ENCODE data around the gene TMEM134.
"Not testable (repeated sequence)": the region's sequence is repeated elsewhere in the genome, so short reads cannot be mapped to it uniquely, and the experiment has no call there.

TMEM134 gene

GRCh38 chr11:67483831-67484665 is 15.0 kb upstream of the TMEM134 start:
- peak; percentile 36 for DNase-seq

DNA sequence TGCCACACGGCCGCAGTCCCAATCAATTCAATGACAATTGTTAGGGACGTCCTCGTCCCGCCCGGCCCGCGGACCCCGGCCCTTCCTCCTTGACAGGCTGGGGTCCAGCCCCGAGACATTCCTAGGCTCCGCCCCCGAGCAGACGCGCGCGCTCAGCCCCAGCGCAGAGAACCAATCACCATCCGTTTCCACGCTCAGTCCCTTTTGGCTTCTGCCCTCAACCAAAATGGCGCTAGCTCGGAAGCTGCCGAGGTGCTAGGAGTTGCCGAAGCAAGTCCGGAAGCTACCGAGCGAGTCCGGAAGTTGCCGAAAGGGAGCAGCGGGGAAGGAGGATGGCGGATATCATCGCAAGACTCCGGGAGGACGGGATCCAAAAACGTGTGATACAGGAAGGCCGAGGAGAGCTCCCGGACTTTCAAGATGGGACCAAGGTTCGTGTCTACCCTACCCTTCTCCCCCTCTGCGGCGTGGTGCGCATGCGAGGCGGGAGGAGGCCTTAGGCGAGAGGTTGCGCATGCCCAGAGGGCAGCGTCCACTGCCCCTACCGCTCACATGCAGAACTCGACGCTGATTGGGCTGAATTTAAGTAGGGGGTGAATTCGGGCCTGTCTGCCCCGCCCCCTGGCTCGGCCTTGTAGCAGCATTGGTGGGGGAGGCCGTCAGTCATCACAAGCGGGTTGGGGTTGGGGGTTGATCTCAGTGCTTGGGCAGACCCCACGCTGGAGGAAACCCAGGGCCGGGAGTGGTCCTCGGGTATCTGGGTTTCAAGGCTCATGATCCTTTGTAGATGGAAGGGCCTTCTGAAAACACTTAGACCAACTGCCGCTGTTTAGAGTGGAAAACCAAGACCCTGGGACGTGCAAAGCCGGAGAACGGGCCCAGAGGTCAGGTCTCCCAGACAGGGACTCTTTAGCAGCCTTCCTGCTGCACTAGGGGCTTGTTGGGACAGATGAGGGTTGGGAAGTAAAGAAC is 14.1 kb upstream of the TMEM134 start, which contains the start of gene AIP:
AIP (plus strand) TSS at position 200 of the 972 bp plus-strand sequence; CDS start at position 333, 133 bp downstream.
- DNase-seq, result peak; percentile 97

DNA sequence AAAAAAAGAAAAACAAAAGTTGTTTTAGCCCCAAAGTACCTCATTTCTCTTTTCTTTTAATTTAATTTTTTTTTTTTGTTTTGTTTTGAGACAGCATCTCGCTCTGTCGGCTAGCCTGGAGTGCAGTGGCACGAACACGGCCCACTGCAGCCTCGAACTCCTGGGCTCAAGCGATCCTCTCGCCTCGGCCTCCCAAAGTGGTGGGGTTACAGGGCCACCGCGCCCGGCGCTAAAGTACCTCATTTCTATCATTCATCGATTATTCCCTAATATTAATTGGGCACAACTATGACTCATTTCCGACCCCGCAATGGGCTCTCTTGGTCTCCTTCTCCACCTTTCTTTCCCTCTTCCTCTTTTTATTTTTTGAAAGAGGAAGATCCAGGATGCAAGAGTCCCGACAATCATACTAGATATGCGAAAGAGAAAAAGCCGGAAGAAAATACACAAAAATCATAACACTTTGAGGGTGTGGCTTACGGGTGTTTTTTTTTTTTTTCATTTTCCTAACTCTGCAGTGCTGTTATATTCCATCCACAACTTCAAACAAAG is 13.3 kb upstream of the TMEM134 start:
- DNase-seq, result no peak

DNA sequence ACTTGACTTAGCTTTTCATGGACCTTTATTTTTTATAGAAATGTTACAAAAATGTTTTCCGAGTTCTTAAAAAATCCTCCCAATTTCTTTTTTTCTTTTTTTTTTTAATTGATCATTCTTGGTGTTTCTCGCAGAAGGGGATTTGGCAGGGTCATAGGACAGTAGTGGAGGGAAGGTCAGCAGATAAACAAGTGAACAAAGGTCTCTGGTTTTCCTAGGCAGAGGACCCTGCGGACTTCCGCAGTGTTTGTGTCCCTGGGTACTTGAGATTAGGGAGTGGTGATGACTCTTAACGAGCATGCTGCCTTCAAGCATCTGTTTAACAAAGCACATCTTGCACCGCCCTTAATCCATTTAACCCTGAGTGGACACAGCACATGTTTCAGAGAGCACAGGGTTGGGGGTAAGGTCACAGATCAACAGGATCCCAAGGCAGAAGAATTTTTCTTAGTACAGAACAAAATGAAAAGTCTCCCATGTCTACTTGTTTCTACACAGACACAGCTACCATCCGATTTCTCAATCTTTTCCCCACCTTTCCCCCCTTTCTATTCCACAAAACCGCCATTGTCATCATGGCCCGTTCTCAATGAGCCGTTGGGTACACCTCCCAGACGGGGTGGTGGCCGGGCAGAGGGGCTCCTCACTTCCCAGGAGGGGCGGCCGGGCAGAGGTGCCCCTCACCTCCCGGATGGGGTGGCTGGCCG is 8.4 kb upstream of the TMEM134 start:
- not testable (repeated sequence) for DNase-seq

GRCh38 chr11:67476692-67477091 is 7.6 kb upstream of the TMEM134 start:
- not testable (repeated sequence) for DNase-seq

DNA sequence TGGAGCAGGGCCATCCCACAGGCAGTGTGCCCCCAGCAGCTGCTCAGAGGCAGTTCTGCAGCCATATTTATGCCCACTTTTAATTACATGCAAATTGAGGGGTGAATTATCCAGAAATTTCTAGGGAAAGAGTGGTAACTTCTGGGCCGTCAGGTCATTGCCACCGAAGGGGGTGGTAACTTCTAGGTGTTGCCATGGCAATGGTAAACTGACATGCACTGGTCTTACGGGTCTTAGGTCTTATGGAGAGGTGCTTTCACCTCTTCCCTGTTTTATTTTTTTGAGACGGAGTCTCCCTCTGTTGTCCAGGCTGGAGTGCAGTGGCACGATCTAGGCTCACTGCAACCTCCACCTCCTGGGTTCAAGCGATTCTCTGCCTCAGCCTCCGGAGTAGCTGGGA is 3.8 kb upstream of the TMEM134 start:
- no peak for DNase-seq

DNA sequence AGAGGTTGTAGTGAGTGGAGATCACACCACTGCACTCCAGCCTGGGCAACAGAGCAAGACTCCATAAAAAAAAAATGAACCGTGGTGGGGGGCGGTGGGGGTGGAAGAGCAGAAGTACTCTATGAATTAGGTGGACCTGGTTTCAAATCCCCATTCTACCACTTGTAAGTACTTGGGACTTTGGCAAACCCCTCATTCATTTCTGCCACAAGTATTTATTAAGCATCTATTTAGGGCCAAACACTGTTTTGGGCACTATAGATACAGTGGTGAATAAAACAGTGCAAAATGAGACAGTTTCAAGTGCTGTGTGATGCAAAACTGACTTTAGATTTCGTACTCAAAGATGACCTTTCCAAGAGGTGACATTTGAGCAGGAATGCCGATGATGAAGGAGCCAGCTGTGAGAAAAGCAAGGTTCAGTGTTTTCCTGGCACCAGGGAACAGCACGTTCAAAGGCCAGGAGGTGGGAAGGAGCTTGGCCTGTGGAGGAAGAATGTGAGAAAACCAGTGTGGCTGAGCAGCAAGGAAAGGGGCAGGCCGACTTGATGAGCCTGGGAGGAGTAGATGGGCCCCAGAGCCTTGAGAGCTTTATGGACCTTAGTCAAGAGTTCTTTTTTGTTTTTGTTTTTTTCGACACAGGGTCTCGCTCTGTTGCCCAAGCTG is 1.4 kb upstream of the TMEM134 start:
- no peak for DNase-seq

- no peak for DNase-seq
These were observed 409 bp upstream of the TMEM134 start for GRCh38 chr11:67469508-67469811.

- DNase-seq, result no peak
These were observed 644 bp downstream of the TMEM134 start for GRCh38 chr11:67468456-67468758.

DNA sequence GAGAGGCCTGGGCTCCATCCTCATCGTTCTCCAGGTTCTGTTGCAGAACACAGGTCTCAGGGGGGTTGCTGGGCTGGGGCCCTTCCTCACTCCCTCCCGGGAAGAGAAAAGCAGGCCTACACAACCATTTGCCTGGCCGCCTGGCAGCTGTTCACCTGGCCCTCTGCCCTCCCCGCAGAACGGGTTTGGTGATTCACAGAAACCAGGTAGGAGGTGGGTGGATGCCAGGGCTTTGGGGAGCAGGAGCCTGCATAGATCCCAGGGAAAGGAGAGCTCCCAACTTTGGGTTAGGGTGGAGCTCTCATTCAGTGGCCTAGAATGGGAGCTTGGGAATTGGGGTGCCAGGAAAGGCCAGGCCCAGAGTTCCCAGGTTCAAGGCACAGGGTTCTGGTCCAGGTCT is 995 bp downstream of the TMEM134 start:
- no peak for DNase-seq

DNA sequence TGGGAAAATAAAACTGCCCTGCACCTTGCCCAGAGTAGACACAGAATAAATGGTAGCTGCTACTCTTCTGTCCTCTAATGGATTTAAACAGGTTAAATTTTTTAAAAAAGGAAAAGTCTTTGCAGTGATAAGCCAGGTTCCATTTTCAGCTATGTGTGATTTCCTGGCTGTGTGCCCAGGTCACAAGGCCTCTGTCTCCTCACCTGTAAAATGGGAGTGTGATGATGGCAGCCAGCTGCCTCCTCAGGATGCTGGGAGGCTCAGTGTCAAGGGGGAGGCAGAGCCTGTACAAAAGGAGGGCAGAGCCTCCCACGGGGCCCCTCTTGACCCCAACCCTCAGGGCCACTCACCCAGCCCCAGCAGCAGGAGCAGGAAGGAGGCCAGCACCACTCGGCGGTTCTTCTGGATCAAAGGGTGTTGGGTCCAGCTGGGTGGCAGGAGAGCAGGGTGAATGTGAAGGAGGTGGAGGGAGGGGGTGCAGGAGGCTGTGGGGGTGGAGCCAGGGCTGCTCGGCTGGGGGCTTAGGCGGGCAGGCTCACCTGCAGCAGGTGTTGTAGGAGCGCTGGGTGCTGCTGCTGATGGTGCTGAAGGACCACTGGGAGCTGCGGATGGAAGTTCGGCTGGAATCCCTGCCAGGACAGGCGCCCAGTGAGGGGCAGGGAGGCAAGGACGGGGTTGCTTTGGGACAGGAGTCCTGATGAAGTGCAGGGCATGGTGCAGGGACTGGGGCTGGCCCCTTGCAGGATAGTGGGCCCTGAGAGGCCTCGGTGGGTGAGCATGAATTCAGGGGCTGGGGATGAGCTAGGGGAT is 1.9 kb downstream of the TMEM134 start:
- no peak for DNase-seq

- no peak for DNase-seq
These were observed 2.7 kb downstream of the TMEM134 start for GRCh38 chr11:67466367-67466766.

DNA sequence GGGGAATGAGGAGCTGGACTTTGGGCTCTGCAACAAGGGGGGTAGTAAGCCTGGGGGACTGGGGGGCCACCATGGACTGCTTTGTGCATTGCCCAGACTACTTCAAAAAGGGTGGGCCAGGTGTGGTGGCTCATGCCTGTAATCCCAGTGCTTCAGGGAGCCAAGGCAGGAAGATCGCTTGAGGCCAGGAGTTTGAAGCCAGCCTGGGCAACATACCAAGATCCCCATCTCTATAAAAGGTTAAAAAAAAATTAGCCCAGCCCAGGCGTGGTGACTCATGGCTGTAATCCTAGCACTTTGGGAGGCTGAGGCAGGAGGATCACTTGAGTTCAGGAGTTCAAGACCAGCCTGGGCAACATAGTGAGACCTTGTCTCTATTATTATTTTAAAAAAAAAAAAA is 3.5 kb downstream of the TMEM134 start:
- not testable (repeated sequence) for DNase-seq

DNA sequence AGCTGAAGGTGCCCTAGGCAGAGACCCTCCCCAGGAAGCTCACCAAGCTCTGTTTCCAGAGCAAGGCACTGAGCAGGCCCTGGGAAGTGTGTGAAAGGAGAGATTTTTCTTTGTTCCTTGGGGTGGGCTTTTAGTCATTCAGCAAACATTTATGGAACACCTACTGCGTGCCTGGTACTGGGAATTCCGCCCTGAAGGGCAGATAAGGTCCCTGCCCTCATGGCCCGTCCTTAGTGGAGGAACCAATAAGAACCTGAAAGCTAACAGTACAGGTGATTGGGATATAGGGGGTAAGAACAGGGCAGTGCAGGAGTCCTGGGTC is 3.9 kb downstream of the TMEM134 start:
- DNase-seq, result no peak

GRCh38 chr11:67464411-67465188 is 4.5 kb downstream of the TMEM134 start:
- DNase-seq, result peak; percentile 95

- no peak for DNase-seq
These were observed 5.2 kb downstream of the TMEM134 start for GRCh38 chr11:67463680-67464410.

- no peak for DNase-seq
These were observed 5.9 kb downstream of the TMEM134 start for GRCh38 chr11:67463186-67463585.

- DNase-seq, result no peak
These were observed 10.8 kb downstream of the TMEM134 start for GRCh38 chr11:67458266-67458665.

DNA sequence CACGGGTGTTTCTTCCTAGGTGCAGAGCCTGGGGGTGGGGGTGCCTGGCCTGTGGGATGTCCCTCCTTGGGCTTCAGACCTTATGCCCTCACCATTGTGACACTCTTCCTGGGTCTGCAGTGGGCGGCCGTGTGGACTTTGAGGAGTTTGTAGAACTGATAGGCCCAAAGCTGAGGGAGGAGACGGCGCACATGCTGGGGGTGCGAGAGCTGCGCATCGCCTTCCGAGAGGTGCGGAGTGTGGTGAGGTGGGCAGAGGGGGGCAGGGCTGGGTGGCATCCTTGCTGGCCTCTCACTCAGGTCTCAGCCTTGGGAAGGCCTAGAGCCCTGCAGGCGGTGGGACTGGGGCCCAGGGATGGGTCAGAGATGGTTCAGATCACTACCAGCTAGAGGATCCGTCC is 11.6 kb downstream of the TMEM134 start:
- DNase-seq, result no peak

GRCh38 chr11:67456068-67456705 is 12.9 kb downstream of the TMEM134 start:
- DNase-seq, result no peak
